Astrocyte of the cerebellum (primary cell): ENCODE data around the gene PSMD6.

Experiments used
- DNase-seq: peaks from one replicate; pipeline ENCODE4 v3.0.0-alpha.2; 2011; ENCODE audit warnings: low read depth
- H3K4me3 ChIP-seq: 2 replicates; pipeline ENCODE4 v1.5.1; 2011; ENCODE audit warnings: mild to moderate bottlenecking, low read depth, low read length, moderate library complexity
- in situ Hi-C: cut with HindIII; loops from 2 replicates; pipeline ENCODE4 v1.10.0; 2017; ENCODE audit warnings: low sequenced_read_pairs
- TF ChIP-seq, protein P1 (sequence below): IDR thresholded peaks from 2 replicates; pipeline ENCODE4 v1.5.1; 2012; ENCODE audit warnings: low read length, low read depth, moderate library complexity, mild to moderate bottlenecking; ENCODE audit errors: missing control alignments

PSMD6 gene

DNA sequence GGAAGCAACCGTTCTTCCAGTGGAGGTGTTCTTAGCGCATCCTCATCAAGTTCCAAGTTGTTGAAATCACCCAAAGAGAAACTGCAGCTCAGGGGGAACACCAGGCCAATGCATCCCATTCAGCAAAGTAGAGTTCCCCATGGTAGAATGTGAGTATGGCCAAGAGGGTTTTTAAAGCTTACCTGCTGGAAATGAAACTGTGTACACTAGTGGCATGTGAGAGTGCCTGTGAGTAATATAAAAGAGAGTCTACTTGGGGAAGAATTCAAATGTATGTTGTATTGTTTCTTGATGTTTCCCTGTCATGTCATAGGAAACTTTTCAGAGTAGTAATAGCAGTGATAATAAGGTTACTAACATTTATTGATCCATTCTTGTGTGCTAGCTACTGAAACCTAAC lies 43.3 kb downstream of the PSMD6 start:
- TF ChIP-seq, protein P1, sequence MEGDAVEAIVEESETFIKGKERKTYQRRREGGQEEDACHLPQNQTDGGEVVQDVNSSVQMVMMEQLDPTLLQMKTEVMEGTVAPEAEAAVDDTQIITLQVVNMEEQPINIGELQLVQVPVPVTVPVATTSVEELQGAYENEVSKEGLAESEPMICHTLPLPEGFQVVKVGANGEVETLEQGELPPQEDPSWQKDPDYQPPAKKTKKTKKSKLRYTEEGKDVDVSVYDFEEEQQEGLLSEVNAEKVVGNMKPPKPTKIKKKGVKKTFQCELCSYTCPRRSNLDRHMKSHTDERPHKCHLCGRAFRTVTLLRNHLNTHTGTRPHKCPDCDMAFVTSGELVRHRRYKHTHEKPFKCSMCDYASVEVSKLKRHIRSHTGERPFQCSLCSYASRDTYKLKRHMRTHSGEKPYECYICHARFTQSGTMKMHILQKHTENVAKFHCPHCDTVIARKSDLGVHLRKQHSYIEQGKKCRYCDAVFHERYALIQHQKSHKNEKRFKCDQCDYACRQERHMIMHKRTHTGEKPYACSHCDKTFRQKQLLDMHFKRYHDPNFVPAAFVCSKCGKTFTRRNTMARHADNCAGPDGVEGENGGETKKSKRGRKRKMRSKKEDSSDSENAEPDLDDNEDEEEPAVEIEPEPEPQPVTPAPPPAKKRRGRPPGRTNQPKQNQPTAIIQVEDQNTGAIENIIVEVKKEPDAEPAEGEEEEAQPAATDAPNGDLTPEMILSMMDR, result no peak
- in situ Hi-C loops, result no loop called here
- DNase-seq, result no peak
- no peak overlapping the region for H3K4me3 ChIP-seq

DNA sequence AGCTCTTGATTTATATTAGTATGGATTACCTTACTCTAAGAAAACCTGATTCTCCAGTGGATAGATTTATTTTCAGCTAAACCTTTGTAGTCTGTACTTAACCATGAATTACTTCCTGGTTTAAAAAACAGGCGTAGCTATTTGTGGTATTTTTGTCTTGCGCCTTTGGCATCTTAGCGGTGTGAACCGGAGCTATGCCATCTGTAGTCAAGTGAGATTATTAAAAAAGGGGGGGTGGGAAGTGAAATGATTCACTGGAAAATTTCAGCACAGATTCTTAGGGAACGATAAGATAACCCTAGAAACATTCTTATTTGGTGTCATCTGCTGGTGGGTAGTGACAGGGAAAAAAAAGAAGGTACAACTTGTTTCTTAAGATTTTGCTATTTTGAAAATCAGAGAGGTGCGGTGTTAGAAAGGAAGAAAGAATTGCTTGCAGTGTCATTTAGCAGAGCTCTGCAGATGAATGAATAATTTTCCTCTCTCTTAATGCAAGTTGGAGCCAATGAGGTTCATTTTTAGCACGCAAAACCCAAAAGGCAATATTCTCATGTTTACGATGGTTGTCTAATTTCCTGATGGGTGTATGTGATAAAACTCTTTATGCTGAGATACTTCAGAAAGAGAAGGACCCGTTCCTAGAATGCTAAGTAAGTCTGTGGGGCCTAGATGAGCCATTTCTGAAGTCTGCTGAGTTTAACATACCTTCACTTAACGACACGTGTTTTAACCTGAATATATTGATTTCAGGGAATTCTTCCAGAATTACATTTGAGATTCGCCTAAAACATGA lies 44.0 kb downstream of the PSMD6 start:
- no peak overlapping the region for H3K4me3 ChIP-seq
- in situ Hi-C loops, result no loop called here
- TF ChIP-seq, protein P1, result no peak
- no peak for DNase-seq

DNA sequence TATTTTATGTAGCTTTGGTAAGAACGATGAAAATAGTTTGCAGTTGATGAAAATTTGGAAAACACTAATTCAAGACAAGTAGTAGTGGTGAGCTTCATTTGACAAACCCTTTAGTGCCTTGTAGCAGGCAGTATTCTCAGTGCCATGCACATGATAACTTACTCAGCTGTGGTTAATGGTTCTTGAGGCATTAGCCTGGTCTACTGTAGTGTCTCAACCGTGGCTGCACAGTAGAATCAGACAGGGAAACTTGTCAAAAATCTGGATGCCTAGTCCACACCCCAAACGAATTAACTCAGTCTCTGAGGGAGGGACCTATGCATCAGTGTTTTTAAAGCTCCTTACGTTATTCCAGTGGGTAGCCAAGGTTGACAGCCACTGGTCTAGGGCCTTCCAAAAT lies 45.4 kb downstream of the PSMD6 start:
- no peak for DNase-seq
- in situ Hi-C loops, result no loop called here
- H3K4me3 ChIP-seq, result no peak overlapping the region
- TF ChIP-seq, protein P1, result no peak

DNA sequence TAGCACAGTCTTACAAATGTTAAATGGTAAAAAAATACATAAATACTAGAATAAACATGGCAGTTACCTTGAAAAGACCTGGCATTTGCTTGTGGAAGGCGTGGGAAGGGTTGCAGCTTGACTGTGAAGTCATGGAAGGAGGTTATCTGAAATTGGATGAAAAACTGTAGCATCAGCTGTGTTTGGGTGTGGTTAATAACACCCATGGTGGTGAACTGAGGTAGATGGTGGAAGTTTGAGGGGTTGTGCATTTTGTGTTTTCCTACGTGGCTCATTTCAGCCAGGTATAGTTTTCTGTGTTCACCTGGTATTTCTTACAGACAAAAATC lies 46.5 kb downstream of the PSMD6 start:
- TF ChIP-seq, protein P1, result no peak
- H3K4me3 ChIP-seq, result no peak overlapping the region
- no peak for DNase-seq
- in situ Hi-C loops, result no loop called here

DNA sequence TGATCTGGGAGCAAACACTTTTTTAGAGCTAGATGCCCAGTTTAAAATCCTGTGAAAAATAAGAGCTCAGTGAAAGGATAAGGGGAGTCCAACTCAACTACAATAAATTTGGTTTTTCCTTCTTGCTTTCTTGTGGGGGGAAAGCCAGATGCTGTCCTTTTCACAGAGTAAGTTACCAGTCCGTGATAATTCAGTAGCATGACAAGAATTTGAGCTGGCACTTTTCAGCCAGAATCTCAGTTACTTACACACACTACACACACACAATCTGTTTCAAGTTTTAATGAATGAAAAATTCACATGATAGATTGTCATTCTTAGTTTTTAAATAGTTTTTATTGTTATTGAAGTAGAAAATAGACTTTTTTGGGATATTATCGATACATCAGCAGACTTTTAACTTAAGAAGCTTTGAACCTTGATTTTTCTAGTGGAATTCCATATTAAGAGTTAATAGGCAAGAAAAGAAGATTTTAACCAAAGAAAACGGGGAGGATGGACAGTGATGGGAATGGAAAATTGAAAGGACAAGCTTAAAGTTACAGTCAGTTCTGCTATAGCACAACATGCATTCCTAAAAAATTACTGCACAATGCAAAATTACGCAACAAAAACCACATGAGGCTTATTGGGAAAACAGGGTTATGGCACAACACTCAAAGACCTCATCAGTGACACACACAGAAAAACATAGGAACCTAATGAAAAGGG lies 47.0 kb downstream of the PSMD6 start:
- peak; percentile 92 for DNase-seq
- in situ Hi-C loops, result no loop called here
- TF ChIP-seq, protein P1, result no peak
- no peak overlapping the region for H3K4me3 ChIP-seq

DNA sequence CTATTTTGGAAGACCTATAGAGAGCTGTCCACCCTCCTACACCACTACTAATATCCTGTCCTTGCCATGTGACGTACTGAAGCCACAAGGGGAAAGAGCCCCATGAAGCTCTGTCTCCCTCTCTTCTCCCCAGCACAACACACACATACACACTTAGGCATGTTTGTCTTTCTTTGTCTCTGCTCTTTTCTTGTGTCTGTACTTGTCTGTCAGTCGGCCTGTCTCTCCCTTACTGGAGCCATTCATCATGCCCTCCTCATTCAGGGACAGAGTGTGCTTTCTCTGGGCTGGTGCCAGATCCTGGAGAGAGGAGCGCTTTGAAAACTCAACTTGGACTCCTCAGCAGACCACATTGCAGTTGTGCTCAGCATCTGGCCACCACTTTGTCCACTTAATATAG lies 47.6 kb downstream of the PSMD6 start:
- TF ChIP-seq, protein P1, result no peak
- peak; percentile 38 for DNase-seq
- H3K4me3 ChIP-seq, result no peak overlapping the region
- in situ Hi-C loops, result no loop called here
